ENCODE data around the gene RNF5.
"Not testable (repeated sequence)": the region's sequence is repeated elsewhere in the genome, so short reads cannot be mapped to it uniquely, and the experiment has no call there.

- TF ChIP-seq CTCF (IDR thresholded peaks at IDR 0.05; ENCODE audit: low read length); EZH2 (IDR thresholded peaks at IDR 0.05; ENCODE audit: borderline replicate concordance, low read length): not testable (repeated sequence)
Measured at GRCh38 chr6:32211432-32211831, 33.2 kb downstream of the RNF5 start.
